Nephron progenitor cell (in vitro differentiated cells): ENCODE results near the gene LIG1.
"Not testable (repeated sequence)": the region's sequence is repeated elsewhere in the genome, so short reads cannot be mapped to it uniquely, and the experiment has no call there.

Source experiments
- DNase-seq: peaks from one replicate; pipeline ENCODE4 v3.0.0; 2021
- H3K27ac Mint-ChIP-seq: 2 replicates; pipeline ENCODE4 v1.8.0; 2021; ENCODE audit warnings: mild to moderate bottlenecking, moderate library complexity, mixed read lengths
- H3K27me3 Mint-ChIP-seq: 2 replicates; pipeline ENCODE4 v1.8.0; 2021; ENCODE audit warnings: mild to moderate bottlenecking, low read depth, mixed read lengths; ENCODE audit not compliant: poor library complexity
- H3K36me3 Mint-ChIP-seq: 2 replicates; pipeline ENCODE4 v1.8.0; 2021; ENCODE audit warnings: low read depth, mixed read lengths
- H3K4me1 Mint-ChIP-seq: 2 replicates; pipeline ENCODE4 v1.8.0; 2021; ENCODE audit warnings: mixed read lengths
- H3K4me3 Mint-ChIP-seq: 2 replicates; pipeline ENCODE4 v1.8.0; 2021; ENCODE audit warnings: mild to moderate bottlenecking, moderate library complexity, mixed read lengths
- H3K9me3 Mint-ChIP-seq: 2 replicates; pipeline ENCODE4 v1.8.0; 2021; ENCODE audit warnings: mild to moderate bottlenecking, moderate library complexity, mixed read lengths
- TF ChIP-seq, protein P1 (sequence below): fragments of 200-600 bp; sonication (generic); IDR thresholded peaks from 2 replicates; pipeline ENCODE4 v1.5.0; 2021; ENCODE audit warnings: antibody characterized with exemption

LIG1 gene

DNA sequence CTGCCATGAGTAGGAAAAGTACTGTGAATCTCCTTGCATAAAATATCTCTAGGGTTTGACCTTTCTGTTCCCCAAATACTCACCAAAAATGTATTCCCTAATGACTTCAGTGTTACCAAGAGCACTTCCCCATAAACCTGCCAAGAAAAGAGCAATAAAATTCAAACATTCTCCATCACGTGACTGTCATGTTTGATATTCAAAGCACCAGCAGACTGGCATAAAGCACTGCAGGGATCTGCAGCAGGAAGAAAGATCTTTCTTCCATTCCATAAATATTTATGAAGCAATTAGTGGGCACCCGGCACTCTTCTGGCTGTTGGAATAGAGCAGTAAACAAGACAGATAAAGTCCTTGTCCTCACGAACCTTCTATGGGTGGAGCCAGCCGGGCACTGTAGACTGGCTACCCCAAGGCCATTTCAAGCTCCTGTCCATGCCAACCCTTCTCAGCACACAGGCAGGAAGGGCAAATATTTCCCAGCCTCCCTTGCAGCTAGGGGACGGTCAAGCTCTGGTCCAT lies 79.8 kb downstream of the LIG1 start:
- TF ChIP-seq, protein P1, sequence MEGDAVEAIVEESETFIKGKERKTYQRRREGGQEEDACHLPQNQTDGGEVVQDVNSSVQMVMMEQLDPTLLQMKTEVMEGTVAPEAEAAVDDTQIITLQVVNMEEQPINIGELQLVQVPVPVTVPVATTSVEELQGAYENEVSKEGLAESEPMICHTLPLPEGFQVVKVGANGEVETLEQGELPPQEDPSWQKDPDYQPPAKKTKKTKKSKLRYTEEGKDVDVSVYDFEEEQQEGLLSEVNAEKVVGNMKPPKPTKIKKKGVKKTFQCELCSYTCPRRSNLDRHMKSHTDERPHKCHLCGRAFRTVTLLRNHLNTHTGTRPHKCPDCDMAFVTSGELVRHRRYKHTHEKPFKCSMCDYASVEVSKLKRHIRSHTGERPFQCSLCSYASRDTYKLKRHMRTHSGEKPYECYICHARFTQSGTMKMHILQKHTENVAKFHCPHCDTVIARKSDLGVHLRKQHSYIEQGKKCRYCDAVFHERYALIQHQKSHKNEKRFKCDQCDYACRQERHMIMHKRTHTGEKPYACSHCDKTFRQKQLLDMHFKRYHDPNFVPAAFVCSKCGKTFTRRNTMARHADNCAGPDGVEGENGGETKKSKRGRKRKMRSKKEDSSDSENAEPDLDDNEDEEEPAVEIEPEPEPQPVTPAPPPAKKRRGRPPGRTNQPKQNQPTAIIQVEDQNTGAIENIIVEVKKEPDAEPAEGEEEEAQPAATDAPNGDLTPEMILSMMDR, result no peak
- peaks cover 22% of the 10 kb centered on the region for H3K9me3 Mint-ChIP-seq
- no peak overlapping the region for H3K4me3 Mint-ChIP-seq

DNA sequence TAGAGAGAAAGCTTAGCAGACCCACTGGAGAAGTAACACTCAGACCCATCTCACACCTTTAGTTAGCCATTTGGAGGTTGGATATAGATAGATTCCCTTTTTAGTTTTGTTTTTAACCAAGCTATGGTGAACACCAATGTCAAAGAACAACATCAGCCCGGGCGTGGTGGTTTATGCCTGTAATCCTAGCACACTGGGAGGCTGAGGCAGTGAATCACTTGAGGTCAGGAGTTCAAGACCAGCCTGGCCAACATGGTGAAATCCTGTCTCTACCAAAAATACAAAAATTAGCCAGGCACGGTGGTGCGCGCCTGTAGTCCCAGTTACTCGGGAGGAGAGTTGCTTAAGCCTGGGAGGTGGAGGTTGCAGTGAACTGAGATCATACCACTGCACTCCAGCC lies 81.2 kb downstream of the LIG1 start:
- DNase-seq, H3K36me3 Mint-ChIP-seq: not testable (repeated sequence)
- H3K9me3 Mint-ChIP-seq, result peaks cover 16% of the 10 kb centered on the region

More for the DNA sequence above, 79.8 kb downstream of the LIG1 start:
- Mint-ChIP-seq H3K27me3 (peaks cover 29% of the 10 kb centered on the region), H3K27ac (no peak overlapping the region), H3K4me1 (peaks cover 4% of the 10 kb centered on the region), H3K36me3 (no peaks in the 10 kb centered on the region)
- DNase-seq, result no peak

DNA sequence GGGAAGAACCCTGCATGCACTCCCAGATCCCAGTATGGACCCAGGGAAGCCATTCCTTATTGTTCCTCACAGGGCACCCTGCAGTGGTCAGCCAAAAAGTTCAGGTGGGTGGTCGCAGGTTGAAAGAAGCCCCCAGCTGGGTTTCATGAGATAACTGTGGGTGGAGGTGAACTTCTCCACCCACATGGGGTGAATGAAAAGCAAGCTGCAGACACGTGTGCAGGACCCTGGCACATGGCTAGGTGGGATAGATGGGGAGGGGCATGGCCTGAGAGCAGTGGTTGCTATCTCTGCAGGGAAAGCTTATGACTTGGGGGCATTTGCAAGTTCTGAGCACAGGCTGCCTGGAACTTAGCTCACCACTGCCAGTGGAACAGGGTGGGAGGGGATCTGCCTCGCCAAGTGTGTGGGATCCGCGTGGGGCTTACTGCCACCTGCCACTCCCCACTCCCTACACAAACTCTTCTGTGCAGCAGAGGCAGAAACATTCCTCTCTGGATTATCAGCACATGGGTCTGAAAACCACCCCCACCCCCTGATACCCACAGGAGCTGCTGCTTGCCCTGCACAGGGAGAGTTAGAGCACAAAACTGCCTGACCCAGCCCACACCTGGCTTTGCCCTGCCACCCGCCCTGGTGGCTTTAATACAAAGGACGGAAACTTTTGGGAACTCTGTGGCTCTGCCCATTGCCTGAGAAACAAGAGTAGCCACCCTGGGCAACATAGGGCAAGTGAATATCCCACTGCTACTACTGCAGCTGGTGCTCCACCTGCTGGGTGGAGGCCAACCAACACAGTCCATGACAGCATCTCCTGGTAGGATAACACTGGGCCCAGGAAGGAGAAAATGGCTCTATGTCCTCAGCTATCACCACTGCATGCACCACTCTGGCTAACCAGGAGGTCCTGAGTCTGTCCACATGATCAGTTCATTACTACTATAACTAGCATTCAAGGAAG lies 84.0 kb downstream of the LIG1 start:
- Mint-ChIP-seq H3K27me3 (peaks cover 22% of the 10 kb centered on the region), H3K4me3 (no peak overlapping the region), H3K27ac (no peak overlapping the region), H3K4me1 (no peaks in the 10 kb centered on the region), H3K9me3 (peaks cover 13% of the 10 kb centered on the region), H3K36me3 (no peaks in the 10 kb centered on the region)
- TF ChIP-seq, protein P1, result no peak
- no peak for DNase-seq

More for the DNA sequence above, 81.2 kb downstream of the LIG1 start:
- not testable (repeated sequence) for H3K27ac Mint-ChIP-seq, H3K4me3 Mint-ChIP-seq, H3K4me1 Mint-ChIP-seq
- peaks cover 25% of the 10 kb centered on the region for H3K27me3 Mint-ChIP-seq

DNA sequence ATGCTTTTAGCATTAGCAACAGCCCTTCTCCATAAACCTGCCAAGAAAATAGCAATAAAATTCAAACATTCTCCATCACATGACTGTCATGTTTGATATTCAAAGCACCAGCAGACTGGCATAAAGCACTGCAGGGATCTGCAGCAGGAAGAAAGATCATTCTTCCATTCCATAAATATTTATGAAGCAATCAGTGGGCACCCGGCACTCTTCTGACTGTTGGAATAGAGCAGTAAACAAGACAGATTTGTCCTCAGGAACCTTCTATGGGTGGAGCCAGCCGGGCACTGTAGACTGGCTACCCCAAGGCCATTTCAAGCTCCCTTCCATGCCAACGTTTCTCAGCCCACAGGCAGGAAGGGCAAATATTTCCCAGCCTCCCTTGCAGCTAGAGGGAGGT lies 85.1 kb downstream of the LIG1 start:
- no peak overlapping the region for H3K4me3 Mint-ChIP-seq
- DNase-seq, result no peak
- no peaks in the 10 kb centered on the region for H3K36me3 Mint-ChIP-seq
- no peak overlapping the region for H3K27ac Mint-ChIP-seq
- H3K9me3 Mint-ChIP-seq, result peaks cover 10% of the 10 kb centered on the region
- H3K27me3 Mint-ChIP-seq, result peaks cover 20% of the 10 kb centered on the region
- TF ChIP-seq, protein P1, result no peak
- no peaks in the 10 kb centered on the region for H3K4me1 Mint-ChIP-seq

DNA sequence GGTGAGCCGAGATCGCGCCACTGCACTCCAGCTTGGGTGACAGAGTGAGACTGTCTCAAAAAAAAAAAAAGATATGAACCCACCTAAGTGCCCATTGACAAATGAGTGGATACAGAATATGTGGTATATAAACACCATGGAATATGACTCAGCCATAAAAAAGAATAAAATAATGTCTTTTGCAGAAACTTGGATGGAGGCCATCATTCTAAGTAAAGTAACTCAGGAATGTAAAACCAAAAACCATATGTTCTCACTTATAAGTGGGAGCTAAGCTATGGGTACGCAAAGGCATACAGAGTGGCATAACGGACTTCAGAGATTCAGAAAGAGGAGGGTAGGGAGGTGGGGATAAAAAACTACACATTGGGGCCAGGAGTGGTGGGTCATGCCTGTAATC lies 89.0 kb downstream of the LIG1 start:
- H3K4me3 Mint-ChIP-seq, result no peak overlapping the region
- H3K4me1 Mint-ChIP-seq, result no peaks in the 10 kb centered on the region
- peaks cover 4% of the 10 kb centered on the region for H3K9me3 Mint-ChIP-seq
- DNase-seq, result no peak
- TF ChIP-seq, protein P1, result no peak
- H3K36me3 Mint-ChIP-seq, result no peaks in the 10 kb centered on the region
- H3K27ac Mint-ChIP-seq, result no peak overlapping the region
- peaks cover 19% of the 10 kb centered on the region for H3K27me3 Mint-ChIP-seq

DNA sequence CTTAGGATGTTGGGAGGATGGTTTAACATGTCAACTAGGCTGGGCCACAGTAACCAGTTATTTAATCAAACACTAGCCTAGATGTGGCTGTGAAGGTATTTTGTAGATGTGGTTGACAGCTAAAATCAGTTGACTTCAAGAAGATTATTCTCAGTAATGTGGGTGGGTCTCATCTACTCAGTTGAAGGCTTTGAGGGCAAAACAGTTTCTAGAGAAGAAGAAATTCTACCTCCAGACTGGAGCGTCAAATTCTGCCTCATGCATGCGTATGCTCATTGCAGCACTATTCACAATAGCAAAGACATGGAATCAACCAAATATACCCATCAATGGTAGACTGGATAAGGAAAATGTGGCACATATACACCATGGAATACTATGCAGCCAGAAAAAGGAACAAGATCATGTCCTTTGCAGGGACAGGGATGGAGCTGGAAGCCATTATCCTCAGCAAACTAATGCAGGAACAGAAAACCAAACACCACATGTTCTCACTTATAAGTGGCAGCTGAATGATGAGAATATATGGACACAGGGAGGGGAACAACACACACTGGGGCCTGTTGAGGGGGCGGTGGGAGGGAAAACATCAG lies 99.9 kb downstream of the LIG1 start:
- not testable (repeated sequence) for DNase-seq, H3K36me3 Mint-ChIP-seq, H3K4me3 Mint-ChIP-seq

More for the DNA sequence above, 99.9 kb downstream of the LIG1 start:
- not testable (repeated sequence) for H3K27me3 Mint-ChIP-seq, H3K27ac Mint-ChIP-seq, H3K4me1 Mint-ChIP-seq, H3K9me3 Mint-ChIP-seq
